Fibroblast of pulmonary artery (primary cell): ENCODE data around the gene KREMEN1.

Source experiments
- DNase-seq: peaks from one replicate; pipeline ENCODE4 v3.0.0-alpha.2; 2010; ENCODE audit warnings: low read depth
- H3K4me3 ChIP-seq: replicated peaks from 2 replicates; pipeline ENCODE4 v1.5.1; 2011; ENCODE audit warnings: low read depth, mild to moderate bottlenecking, control low read depth, low read length, moderate library complexity
- CTCF ChIP-seq: IDR thresholded peaks from 2 replicates; pipeline ENCODE4 v1.5.1; 2011; ENCODE audit warnings: mild to moderate bottlenecking, control low read depth, low read length, inconsistent platforms; ENCODE audit errors: missing control alignments

Gene KREMEN1

DNA sequence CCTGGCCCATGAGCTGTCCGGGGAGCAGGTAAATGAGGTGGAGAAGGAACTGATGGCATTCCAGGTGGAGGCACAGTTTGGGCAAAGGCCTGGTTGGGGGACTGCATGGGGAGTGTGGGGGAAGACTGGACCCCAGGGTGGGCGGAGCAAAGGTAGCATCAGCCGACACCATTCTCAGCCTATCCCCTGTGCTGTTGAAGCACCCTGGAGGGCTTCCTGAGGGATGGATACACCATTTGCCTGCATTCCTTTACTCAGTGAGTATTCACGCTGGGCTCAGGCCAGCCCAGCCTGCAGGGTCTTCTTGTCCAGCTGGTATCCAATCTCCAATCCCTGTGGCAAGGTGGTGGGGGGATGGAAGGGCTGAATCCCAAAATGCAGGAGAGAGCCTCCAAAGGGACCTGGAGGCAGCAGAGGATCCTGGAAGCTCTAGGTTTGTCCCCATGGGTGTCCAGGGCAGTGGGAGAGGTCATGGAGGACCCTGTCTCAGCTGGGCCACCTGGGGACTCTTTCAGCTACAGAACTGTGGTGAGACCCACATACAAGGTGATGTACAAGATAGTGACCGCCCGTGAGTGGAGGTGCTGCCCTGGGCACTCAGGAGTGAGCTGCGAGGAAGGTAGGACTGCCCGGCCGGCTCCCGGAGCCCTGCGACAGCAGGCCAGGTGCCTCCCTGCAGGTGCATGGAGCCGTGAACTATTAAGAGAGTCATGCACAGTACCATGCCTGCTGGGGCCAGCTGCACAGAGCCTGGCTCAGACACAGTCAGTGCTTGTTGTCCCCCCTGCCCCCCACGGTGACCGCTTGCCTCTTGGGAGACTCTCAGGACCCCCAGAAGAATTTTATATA lies 142.4 kb downstream of the KREMEN1 start:
- DNase-seq, result no peak
- no peak overlapping the region for H3K4me3 ChIP-seq
- TF ChIP-seq CTCF, result no peak

DNA sequence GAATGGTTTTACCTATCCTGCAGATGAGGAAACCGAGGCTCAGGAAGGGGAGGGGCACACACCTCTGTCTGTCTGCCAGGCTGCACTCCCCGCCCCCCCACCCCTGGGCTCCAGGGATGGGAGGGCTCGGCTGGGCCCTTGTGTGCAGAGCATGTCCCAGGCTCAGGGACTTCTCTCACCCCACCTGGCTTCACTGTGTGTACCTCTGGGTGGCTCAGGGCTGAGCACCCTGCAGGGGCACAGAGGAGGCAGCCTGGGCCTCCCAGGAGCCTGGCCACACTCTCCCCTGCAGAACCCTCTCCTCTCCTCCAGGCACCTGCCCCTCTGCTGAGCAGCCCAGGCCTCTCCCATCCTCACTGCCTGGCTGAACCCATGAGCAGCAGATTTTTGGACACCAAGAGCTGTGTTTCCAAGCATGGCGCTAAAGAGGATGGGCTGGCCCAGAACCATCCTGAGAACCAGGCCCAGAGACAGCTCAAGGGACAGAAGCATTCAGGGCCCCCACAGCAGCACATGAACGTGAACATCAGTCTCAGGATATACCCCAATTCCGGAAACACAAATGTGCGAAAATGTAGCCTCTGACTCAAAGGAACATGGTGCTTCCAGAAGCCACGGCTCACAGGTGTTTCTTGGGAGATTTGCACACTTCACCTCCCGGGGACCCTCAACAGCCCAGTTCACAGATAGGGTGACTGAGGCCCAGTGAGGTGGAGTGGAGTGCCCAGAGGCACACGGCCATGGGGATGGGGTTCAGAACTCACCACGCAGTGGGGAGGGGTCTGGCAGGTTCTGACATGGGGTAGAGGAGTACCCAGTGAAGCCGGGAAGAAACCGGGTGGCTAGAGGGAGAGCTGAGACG lies 143.4 kb downstream of the KREMEN1 start:
- no peak for TF ChIP-seq CTCF
- no peak overlapping the region for H3K4me3 ChIP-seq
- no peak for DNase-seq

- DNase-seq, result peak; percentile 75
- no peak for TF ChIP-seq CTCF
- no peak overlapping the region for H3K4me3 ChIP-seq
Observed at GRCh38 chr22:29216873-29217666, 144.2 kb downstream of the KREMEN1 start.
